Stimulated activated CD4-positive, alpha-beta T cell treated with anti-CD3 and anti-CD28 coated beads, TNF-alpha, amount 100 ng/mL, for 1 hour (primary cell): ENCODE measurements around the gene MYO15A.

Experiments
- DNase-seq, 3 donors: peaks; one replicate each; pipeline ENCODE4 v3.0.0-alpha.2; 2020; ENCODE audit warnings: low read depth in 3 of 3, low spot score in 1 of 3

The MYO15A gene

DNA sequence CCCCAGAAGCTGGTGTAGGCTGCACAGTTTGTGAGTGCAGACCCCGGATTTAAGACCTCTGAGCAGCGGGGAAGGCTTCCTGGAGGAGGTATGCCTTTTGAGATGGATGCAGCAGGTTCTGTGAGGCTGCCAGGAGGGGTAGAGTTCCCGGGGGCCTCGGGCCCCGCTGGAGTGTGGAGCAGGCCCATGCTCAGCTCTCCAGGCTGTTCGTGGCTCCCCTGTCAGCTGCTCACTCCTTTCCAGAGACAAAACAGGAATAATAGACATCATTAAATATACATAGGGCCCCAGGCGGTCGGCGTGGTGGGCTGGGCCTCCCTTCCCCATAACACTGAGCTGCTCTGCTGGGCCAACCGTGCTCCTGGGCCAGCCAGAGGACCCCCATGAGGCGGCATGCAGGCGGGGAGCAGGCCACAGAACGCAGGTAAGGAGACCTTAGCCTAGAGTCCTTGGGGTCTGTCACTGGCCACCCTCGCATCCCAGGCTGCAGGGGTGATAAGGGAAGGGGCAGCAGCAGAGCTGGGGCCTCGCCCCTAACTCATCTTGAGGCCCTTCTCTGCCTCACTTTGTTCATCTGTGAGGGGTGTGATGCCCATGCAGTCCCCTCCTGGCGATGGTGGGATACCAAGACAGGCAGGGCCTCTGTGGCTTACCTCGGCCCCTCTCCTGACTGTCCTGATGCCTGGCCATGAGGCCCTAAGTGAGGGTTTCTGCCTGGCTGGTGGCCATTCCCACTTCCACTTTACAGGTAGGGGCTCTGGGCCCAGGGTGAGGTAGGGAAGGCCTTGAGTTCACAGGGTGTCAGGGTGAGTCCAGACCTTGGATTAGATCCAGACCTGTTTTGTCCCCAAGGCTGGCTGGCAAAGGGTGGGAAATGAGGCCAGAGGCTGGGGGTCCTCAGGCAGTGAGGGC lies at the start of gene MYO15A:
Gene MYO15A (plus strand): TSS at position 356 of the 912 bp plus-strand sequence. CDS start 10,045 bp downstream, outside the sequence.
- no peak for DNase-seq

- DNase-seq, result no peak
Measured at GRCh38 chr17:18059283-18059682, 49.3 kb upstream of the MYO15A start.

DNA sequence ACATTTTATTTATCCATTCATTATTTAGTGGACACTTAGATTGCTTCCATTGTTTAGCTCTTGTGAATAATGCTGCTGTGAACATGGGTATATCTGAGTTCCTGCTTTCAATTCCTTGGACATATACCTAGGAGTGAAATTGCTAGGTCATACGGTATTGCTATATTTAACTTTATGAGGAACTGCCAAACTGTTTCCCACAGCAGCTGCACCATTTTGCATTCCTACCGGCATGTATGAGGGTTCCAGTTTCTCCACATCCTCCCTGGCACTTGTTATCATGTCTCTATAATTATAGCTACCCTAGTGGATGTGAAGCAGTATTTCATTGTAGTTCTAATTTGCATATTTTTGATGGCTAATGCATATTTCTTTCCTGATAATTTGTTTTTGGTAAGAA lies 44.5 kb upstream of the MYO15A start:
- DNase-seq, result no peak

DNA sequence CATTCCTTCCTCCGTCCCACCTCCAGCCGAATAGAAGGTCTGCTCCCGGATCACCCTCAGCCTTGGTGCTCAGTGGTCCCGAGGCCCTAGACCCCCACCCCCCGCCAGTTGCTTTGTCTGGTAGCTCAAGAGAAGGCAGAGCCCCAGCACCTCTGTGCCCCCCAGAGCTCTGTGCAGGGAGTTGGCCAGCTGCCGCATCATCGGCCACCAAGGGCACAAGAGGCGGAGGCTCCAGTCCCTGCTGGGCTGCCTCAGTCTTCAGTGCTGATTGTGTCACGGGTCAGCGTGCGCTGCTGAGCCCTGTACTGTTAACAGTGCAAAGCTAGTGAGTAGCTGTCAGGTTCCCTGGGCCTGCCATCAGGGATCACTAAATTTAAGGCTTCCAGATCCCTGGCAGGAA lies 43.0 kb upstream of the MYO15A start:
- DNase-seq, result no peak

- no peak for DNase-seq
Measured at GRCh38 chr17:18066866-18067265, 41.7 kb upstream of the MYO15A start.

DNA sequence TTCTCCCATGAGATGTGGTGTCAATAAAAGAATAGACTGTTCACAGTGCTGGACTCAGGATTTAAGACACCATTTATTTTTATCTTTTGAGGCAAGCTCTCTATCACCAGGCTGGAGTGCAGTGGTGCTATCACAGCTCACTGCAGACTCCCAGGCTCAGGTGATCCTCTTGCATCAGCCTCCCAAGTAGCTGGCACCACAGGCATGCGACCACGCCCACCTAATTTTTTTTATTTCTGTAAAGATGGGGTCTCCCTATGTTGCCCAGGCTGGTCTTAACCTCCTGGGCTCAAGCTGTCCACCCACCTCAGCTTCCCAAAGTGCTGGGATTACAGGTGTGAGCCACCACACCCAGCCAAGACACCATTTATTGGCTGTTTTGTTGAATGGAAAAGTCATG lies 39.5 kb upstream of the MYO15A start:
- DNase-seq, result no peak

- no peak for DNase-seq
Measured at GRCh38 chr17:18070861-18071340, 37.7 kb upstream of the MYO15A start.

DNA sequence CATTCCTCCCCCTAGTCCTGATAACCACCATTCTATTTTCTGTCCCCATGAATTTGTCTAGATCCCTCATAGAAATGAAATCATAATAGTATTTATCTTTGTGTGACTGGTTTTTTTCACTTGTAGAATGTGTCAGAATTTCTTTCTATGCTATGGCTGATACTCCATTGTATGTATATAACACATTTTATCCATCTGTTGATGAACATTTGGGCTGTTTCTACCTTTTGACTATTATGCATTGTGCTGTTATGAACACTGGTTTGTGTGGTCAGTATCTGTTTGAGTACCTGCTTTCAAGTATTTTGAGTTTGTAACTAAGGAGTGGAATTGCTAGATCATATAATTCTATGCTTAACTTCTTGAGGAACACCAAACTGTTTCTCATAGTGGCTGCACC lies 36.8 kb upstream of the MYO15A start:
- DNase-seq, result no peak

GRCh38 chr17:18074566-18075272 lies 33.8 kb upstream of the MYO15A start:
- DNase-seq, result no peak

DNA sequence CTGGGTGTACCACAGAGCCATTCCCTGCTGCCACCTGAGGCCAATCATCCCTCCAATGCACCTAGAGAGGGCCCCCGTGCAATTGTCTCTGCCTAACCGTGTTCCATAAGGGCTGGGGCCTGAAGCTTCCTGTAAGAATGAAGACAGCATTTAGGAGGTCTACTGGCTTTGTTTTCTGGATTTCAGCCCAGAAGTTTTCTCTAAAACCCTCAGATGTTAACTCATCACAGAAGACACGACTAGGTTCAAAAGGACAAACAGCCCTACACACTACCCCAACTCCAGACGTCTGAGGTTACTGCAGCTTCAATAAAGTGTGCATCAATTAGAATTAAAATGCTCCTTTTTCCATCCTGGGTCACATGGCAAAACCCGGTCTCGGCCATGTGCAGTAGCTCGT lies 31.6 kb upstream of the MYO15A start:
- no peak for DNase-seq

- no peak for DNase-seq
Measured at GRCh38 chr17:18079543-18079942, 29.0 kb upstream of the MYO15A start.

GRCh38 chr17:18084256-18084655 lies 24.3 kb upstream of the MYO15A start:
- no peak for DNase-seq

GRCh38 chr17:18087610-18088491 lies 20.7 kb upstream of the MYO15A start, which contains the start of gene DRG2:
Gene DRG2, plus strand, starts transcription at chr17:18087948. Its CDS starts 76 bp downstream, at chr17:18088024.
- DNase-seq, result peak; percentile 64 to 90 (median 80)

DNA sequence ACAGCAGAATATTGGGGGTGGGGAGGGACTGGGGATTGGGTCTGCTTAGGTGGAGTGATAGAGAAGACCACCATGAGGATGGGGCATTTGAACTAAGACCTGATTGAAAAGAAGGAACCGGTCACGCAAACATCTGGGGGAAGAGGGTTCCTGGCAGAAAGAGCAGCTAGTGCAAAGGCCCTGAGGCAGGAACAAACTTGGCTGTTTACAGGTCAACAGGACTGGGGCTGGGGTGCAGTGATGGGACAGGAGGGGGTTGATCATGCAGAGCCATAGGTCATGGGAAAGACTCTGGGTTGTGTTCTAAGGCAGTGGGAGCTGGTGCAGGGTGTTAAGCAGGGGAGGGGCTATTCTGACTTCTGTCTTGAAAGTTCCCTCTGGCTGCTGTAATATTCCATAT lies 18.9 kb upstream of the MYO15A start:
- DNase-seq, result no peak

DNA sequence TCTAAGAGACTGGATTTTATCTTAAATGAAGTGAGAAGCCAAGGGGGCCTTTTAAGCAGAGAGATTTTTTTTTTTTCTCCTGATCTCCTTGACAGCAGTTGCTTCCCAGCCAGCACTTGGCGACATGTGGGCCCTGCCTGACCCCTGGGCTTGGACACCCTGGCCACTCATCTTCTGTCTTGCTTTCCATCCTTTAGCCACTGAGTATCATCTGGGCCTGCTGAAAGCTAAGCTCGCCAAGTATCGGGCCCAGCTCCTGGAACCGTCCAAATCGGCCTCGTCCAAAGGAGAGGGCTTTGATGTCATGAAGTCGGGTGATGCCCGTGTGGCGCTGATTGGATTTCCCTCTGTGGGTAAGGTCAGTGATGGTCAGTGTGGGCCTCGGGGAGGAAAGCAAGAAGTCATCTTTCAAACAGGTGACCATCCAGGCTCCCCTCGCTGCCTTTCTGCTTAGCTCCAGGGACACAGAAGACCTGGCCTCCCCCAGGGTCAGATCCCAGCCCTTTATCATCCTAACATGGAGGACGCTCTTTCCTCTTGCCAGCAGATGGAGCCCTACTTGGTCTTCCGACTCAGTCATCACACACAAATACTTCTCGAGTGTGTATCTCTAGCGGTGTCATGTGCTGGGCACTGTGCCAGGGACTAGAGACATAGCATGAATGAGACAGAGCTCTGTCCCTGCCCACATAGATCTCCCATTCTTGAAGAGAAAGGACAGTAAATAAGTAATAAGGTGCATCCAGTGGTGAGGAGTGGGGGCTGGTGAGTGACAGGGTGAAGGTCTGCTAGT lies 14.7 kb upstream of the MYO15A start:
- no peak for DNase-seq

GRCh38 chr17:18094409-18094807 lies 14.1 kb upstream of the MYO15A start:
- no peak for DNase-seq

- no peak for DNase-seq
Measured at GRCh38 chr17:18099516-18099915, 9.0 kb upstream of the MYO15A start.

DNA sequence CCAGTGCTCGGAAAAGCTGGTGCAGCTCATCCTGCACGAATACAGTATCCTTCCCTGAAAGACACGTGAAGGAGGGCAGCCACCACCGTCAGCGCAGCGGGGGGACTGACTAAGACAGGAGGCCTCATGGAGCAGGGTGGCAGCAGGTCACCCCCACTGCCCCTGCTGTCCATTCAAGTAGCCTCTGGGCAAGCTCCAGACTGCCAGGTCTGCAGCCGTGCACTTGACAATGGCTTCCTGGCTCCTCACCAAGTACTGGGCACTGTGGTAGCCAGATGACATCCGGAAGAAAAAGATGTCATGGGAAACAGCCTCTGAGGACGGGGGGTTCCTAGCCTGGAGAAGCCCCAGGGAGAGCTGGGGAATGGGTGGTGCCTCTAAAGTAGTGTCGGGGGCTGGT lies 7.9 kb upstream of the MYO15A start:
- DNase-seq, result no peak

GRCh38 chr17:18101828-18102227 lies 6.7 kb upstream of the MYO15A start:
- no peak for DNase-seq

GRCh38 chr17:18102640-18103039 lies 5.9 kb upstream of the MYO15A start:
- DNase-seq, result no peak
